Lower lobe of right lung (tissue), 2 donors: ENCODE measurements around the gene ADGRB3. TPM values are rescaled to one million over a fixed set of nuclear protein-coding genes. Genes with fewer than 3 reads are reported as not detected.

Source experiments
- ATAC-seq, 2 donors: fragments of 200-7000 bp; cut with Tn5 transposase; one replicate each; pipeline ENCODE4 v1.9.1; 2020 to 2022; ENCODE audit warnings: mild to moderate bottlenecking in 2 of 2, moderate library complexity in 2 of 2
- DNase-seq: peaks from one replicate; pipeline ENCODE4 v3.0.0-alpha.2; 2020
- H3K27ac ChIP-seq: fragments of 200-600 bp; one replicate; pipeline ENCODE4 v1.8.0; 2022
- H3K27me3 ChIP-seq: fragments of 200-600 bp; one replicate; pipeline ENCODE4 v1.8.0; 2022; ENCODE audit warnings: low read depth
- H3K36me3 ChIP-seq: fragments of 200-600 bp; one replicate; pipeline ENCODE4 v1.8.0; 2022; ENCODE audit warnings: mild to moderate bottlenecking
- H3K4me1 ChIP-seq: fragments of 200-600 bp; one replicate; pipeline ENCODE4 v1.8.0; 2022
- H3K4me3 ChIP-seq: fragments of 200-600 bp; one replicate; pipeline ENCODE4 v1.8.0; 2022; ENCODE audit warnings: mild to moderate bottlenecking
- H3K9me3 ChIP-seq: fragments of 200-600 bp; one replicate; pipeline ENCODE4 v1.8.0; 2022
- CTCF ChIP-seq: fragments of 200-600 bp; IDR thresholded peaks from one replicate; pipeline ENCODE4 v1.8.0; 2022; ENCODE audit warnings: antibody characterized with exemption, mild to moderate bottlenecking
- intact Hi-C: fragments of 100-400 bp; cut with DNase I; formaldehyde crosslinking; loops from one replicate; pipeline ENCODE4 v1.11.0; 2022
- total RNA-seq: library from RNA; stranded (reverse); fragmentation: NEBNext Ultra II Directional; extraction: Animal tissue kit (Norgen Biotek cat#: 25700); gene quantifications from one replicate; pipeline ENCODE4 v1.2.1, GENCODE V29; 2021
- donor health status: DM: no; HTN: yes; CAD: no; lungs with severe emphysema.

The ADGRB3 gene
- total RNA-seq, 1 donor from 2014 or later: 2.3 TPM

- H3K9me3 ChIP-seq: no peaks in the 10 kb centered on the region
- H3K27ac ChIP-seq: no peak overlapping the region
- H3K27me3 ChIP-seq: no peaks in the 10 kb centered on the region
- intact Hi-C loops: no loop called here
- H3K4me3 ChIP-seq: no peak overlapping the region
- H3K36me3 ChIP-seq: no peaks in the 10 kb centered on the region
- H3K4me1 ChIP-seq: no peaks in the 10 kb centered on the region
- no peak for DNase-seq
- ATAC-seq: no peak
- TF ChIP-seq CTCF: no peak
These were observed 781.7 kb downstream of the ADGRB3 start for GRCh38 chr6:69416776-69417175.

- H3K4me1 ChIP-seq: no peaks in the 10 kb centered on the region
- no peak overlapping the region for H3K4me3 ChIP-seq
- DNase-seq: no peak
- no peaks in the 10 kb centered on the region for H3K9me3 ChIP-seq
- no peak for TF ChIP-seq CTCF
- no peaks in the 10 kb centered on the region for H3K36me3 ChIP-seq
- no peaks in the 10 kb centered on the region for H3K27me3 ChIP-seq
- intact Hi-C loops: no loop called here
- H3K27ac ChIP-seq: no peak overlapping the region
- ATAC-seq: no peak
These were observed 786.2 kb downstream of the ADGRB3 start for GRCh38 chr6:69421269-69421668.

- DNase-seq (no peak), ATAC-seq (no peak)
- no peaks in the 10 kb centered on the region for H3K9me3 ChIP-seq
- H3K27ac ChIP-seq: no peak overlapping the region
- TF ChIP-seq CTCF: no peak
- no peaks in the 10 kb centered on the region for H3K4me1 ChIP-seq
- H3K4me3 ChIP-seq: no peak overlapping the region
- H3K36me3 ChIP-seq: no peaks in the 10 kb centered on the region
- no peaks in the 10 kb centered on the region for H3K27me3 ChIP-seq
- intact Hi-C loops: no loop called here
These were observed 786.9 kb downstream of the ADGRB3 start for GRCh38 chr6:69422020-69422419.

- H3K27me3 ChIP-seq: no peaks in the 10 kb centered on the region
- no peak for TF ChIP-seq CTCF
- DNase-seq (no peak), ATAC-seq (no peak)
- no peaks in the 10 kb centered on the region for H3K9me3 ChIP-seq
- H3K4me1 ChIP-seq: no peaks in the 10 kb centered on the region
- no peaks in the 10 kb centered on the region for H3K36me3 ChIP-seq
- no peak overlapping the region for H3K27ac ChIP-seq
- intact Hi-C loops: no loop called here
- H3K4me3 ChIP-seq: no peak overlapping the region
These were observed 787.4 kb downstream of the ADGRB3 start for GRCh38 chr6:69422475-69422874.

- Histone ChIP-seq H3K36me3 (no peaks in the 10 kb centered on the region), H3K4me3 (no peak overlapping the region), H3K27me3 (no peaks in the 10 kb centered on the region), H3K9me3 (no peaks in the 10 kb centered on the region), H3K27ac (no peak overlapping the region), H3K4me1 (no peaks in the 10 kb centered on the region)
- intact Hi-C loops: no loop called here
- ATAC-seq (no peak), DNase-seq (no peak)
- TF ChIP-seq CTCF: no peak
These were observed 788.7 kb downstream of the ADGRB3 start for GRCh38 chr6:69423785-69424184.

- TF ChIP-seq CTCF: no peak
- Histone ChIP-seq H3K27me3 (no peaks in the 10 kb centered on the region), H3K9me3 (no peaks in the 10 kb centered on the region), H3K4me3 (no peak overlapping the region), H3K4me1 (no peaks in the 10 kb centered on the region), H3K27ac (no peak overlapping the region), H3K36me3 (no peaks in the 10 kb centered on the region)
- intact Hi-C loops: no loop called here
- DNase-seq: no peak
- ATAC-seq: no peak
These were observed 789.5 kb downstream of the ADGRB3 start for GRCh38 chr6:69424581-69424980.
